ENCODE data around the gene STX18. TPM values are rescaled to one million over a fixed set of nuclear protein-coding genes. Genes with fewer than 3 reads are reported as not detected.

The STX18 gene
- total and polyA plus RNA-seq, 3 experiments from 2014 or later: 24.7 to 27.1 (median 25.2) TPM

- Histone ChIP-seq H3K27me3 (ENCODE audit: insufficient read depth, low read length, poor library complexity, severe bottlenecking) (no peaks in the 10 kb centered on the region), H3K4me1 (ENCODE audit: insufficient read depth, low read length) (no peaks in the 10 kb centered on the region), H3K9me3 (ENCODE audit: low read length) (no peaks in the 10 kb centered on the region), H3K27ac (ENCODE audit: low read depth, low read length) (no peak overlapping the region), H3K4me3 (ENCODE audit: low read length) (no peak overlapping the region), H3K36me3 (ENCODE audit: insufficient read depth, low read length) (no peaks in the 10 kb centered on the region)
- DNase-seq: no peak
- peaks cover 7 to 39% (median 28%) of the 10 kb centered on the region in 3 donors for H3K4me1 Mint-ChIP-seq
- H3K9me3 Mint-ChIP-seq: peaks cover 0 to 2% (median 0%) of the 10 kb centered on the region in 5 donors
- H3K27ac Mint-ChIP-seq: peak overlapping the region in 1 of 8 donors; percentile 31
- H3K36me3 Mint-ChIP-seq: peaks cover 18 to 88% (median 19%) of the 10 kb centered on the region in 3 donors
- no peak overlapping the region for H3K4me3 Mint-ChIP-seq
- CTCF ChIA-PET: interaction anchor here (1.0 kb wide), 1 partner anchor 60 kb away, joined by 3 read pairs; no protein-coding TSS in a partner anchor
- POLR2A ChIA-PET: no interaction called here
- H3K27me3 Mint-ChIP-seq: peaks cover 0 to 4% of the 10 kb centered on the region in 2 donors
Measured at GRCh38 chr4:4395371-4395770, 146.5 kb downstream of the STX18 start.

DNA sequence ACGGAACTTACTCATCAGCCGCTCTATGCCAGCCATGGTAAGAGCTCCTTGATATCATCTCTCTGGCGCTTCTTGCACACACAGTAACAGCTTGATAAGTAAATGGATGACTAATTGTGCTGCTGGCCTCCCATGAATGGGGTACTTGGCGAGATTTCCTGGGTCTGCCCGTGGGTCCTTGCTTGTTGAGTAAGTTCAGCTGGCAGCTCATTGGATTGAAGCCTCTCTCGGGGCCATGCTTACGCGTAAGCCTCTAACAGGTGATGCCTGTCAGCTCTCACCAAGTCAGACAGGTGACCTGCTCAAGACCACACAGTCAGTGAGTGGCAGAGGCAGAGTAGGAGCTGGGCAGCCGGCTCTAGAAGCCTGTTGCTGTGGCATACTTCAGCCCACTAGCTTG lies 147.2 kb downstream of the STX18 start:
- H3K36me3 Mint-ChIP-seq: peaks cover 18 to 86% (median 19%) of the 10 kb centered on the region in 3 donors
- Histone ChIP-seq H3K27ac (ENCODE audit: low read depth, low read length) (no peak overlapping the region), H3K4me3 (ENCODE audit: low read length) (no peak overlapping the region), H3K4me1 (ENCODE audit: insufficient read depth, low read length) (no peaks in the 10 kb centered on the region), H3K9me3 (ENCODE audit: low read length) (no peaks in the 10 kb centered on the region), H3K27me3 (ENCODE audit: insufficient read depth, low read length, poor library complexity, severe bottlenecking) (no peaks in the 10 kb centered on the region), H3K36me3 (ENCODE audit: insufficient read depth, low read length) (no peaks in the 10 kb centered on the region)
- H3K4me1 Mint-ChIP-seq: peaks cover 7 to 36% (median 29%) of the 10 kb centered on the region in 3 donors
- H3K4me3 Mint-ChIP-seq: peak overlapping the region in 1 of 7 donors; percentile 47
- no peak for DNase-seq
- peak overlapping the region in 1 of 8 donors; percentile 66 for H3K27ac Mint-ChIP-seq
- H3K9me3 Mint-ChIP-seq: no peaks in the 10 kb centered on the region
- peaks cover 2 to 4% of the 10 kb centered on the region in 2 donors for H3K27me3 Mint-ChIP-seq
- ChIA-PET CTCF (interaction anchor here (1.0 kb wide), 1 partner anchor 59 kb away, joined by 3 read pairs; no protein-coding TSS in a partner anchor), POLR2A (interaction anchor here (0.6 kb wide), 1 partner anchor 28 kb away, joined by 5 read pairs; no protein-coding TSS in a partner anchor)

DNA sequence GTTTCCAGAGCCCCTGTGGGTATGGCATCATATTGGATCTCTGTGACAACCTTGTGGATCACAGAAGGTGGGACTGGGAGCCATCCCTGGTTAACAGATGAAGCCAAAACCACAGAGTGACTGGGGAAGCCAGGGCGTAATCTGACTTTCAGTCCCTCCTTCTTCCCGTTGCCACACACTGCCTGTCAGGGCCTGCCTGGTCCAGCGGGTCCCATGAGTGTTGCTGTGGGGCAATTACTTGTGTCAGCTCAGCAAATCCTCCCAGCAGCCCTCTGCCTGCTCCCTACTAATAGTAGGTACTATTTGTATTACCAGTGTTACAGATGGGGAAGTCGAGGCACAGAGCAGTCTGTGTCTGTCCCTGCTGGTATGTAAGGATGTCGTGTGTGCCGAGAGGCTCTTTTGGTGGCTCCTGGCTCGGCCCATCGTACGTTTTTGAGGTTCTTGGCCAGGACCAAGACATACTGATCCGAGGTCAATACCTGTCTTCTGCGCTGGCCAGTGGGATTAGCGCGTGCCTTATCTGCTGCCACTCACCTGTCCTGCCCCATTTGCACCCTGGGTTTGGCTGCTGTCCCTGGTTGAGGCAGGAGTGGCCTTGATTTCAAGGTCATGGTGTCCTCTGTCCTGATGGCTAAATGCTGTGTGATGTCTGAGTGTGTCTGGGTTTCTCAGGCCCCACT lies 149.2 kb downstream of the STX18 start:
- H3K36me3 ChIP-seq (ENCODE audit: insufficient read depth, low read length): no peaks in the 10 kb centered on the region
- no peak overlapping the region for H3K27ac Mint-ChIP-seq
- H3K27ac ChIP-seq (ENCODE audit: low read depth, low read length): no peak overlapping the region
- H3K4me1 Mint-ChIP-seq: peaks cover 13 to 39% (median 39%) of the 10 kb centered on the region in 3 donors
- no peaks in the 10 kb centered on the region for H3K27me3 ChIP-seq (ENCODE audit: insufficient read depth, low read length, poor library complexity, severe bottlenecking)
- no peak for DNase-seq
- H3K9me3 Mint-ChIP-seq: no peaks in the 10 kb centered on the region
- CTCF ChIA-PET: no interaction called here
- H3K4me1 ChIP-seq (ENCODE audit: insufficient read depth, low read length): peaks cover 7% of the 10 kb centered on the region
- peaks cover 7 to 79% (median 18%) of the 10 kb centered on the region in 3 donors for H3K36me3 Mint-ChIP-seq
- H3K4me3 Mint-ChIP-seq: peak overlapping the region in 1 of 7 donors; percentile 65
- POLR2A ChIA-PET: no interaction called here
- H3K9me3 ChIP-seq (ENCODE audit: low read length): no peaks in the 10 kb centered on the region
- H3K4me3 ChIP-seq (ENCODE audit: low read length): no peak overlapping the region
- H3K27me3 Mint-ChIP-seq: peaks cover 5 to 10% of the 10 kb centered on the region in 2 donors

DNA sequence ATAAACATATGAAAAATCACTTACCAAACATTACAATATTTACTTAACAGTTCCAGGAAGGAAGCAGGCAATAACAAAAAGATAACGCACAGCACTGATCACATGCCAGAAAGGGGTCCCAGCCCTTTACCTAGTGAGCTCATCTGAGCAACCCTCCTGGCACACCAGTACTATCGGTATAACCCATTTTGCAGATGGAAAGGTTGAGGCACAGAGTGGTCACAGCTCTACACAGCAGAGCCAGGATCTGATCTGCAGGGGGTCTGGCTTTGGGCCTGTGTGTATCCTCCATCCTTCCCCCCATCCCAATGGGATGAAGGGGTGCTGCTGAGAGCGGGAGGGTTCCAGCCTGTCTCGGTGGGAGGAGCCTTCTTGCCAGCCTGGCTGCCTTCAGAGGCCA lies 150.0 kb downstream of the STX18 start:
- Mint-ChIP-seq H3K27me3 (peaks cover 5 to 10% of the 10 kb centered on the region in 2 donors), H3K4me3 (peak overlapping the region in 1 of 7 donors; percentile 68), H3K9me3 (no peaks in the 10 kb centered on the region), H3K27ac (no peak overlapping the region), H3K36me3 (peaks cover 3 to 72% (median 17%) of the 10 kb centered on the region in 3 donors), H3K4me1 (peaks cover 13 to 39% (median 39%) of the 10 kb centered on the region in 3 donors)
- Histone ChIP-seq H3K36me3 (ENCODE audit: insufficient read depth, low read length) (no peaks in the 10 kb centered on the region), H3K4me1 (ENCODE audit: insufficient read depth, low read length) (peaks cover 7% of the 10 kb centered on the region), H3K9me3 (ENCODE audit: low read length) (no peaks in the 10 kb centered on the region), H3K27me3 (ENCODE audit: insufficient read depth, low read length, poor library complexity, severe bottlenecking) (no peaks in the 10 kb centered on the region), H3K27ac (ENCODE audit: low read depth, low read length) (no peak overlapping the region), H3K4me3 (ENCODE audit: low read length) (no peak overlapping the region)
- CTCF ChIA-PET: no interaction called here
- DNase-seq: no peak
- POLR2A ChIA-PET: no interaction called here

DNA sequence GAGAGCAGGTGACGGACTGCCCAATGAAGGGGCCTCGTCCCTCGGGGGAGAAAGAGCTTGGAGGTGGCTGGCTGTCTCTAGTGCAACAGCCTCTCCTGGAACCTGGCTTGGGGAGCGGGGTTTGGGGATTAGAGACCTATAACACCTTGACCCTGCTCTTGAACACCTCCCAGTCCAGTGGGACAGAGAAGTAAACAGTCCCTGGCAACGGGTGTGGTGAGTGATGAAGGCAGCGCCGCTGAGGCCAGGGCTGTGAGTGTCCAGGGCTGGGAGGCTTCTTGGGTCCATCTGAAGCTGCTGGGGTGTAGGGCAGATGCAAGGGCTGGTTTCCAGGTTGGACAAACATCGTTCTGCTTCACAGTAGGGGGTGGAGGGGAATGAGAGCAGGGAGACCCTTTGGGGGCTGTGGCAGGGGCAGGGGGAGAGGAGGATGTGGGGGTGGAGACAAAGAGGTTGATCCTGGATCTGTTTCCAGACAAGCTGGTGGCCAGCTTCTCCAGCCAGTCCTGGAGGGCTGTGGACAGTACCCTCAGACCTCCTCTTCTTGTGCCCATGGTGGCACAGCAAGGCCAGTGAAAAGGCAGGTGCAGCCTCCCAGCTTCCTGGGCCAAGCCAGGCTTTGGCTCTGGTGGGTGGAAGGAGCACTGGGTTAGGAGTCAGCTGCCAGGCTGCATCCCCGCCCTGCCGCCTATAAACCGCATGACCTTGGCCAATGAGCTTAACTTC lies 151.2 kb downstream of the STX18 start:
- H3K27me3 Mint-ChIP-seq: peaks cover 5 to 10% of the 10 kb centered on the region in 2 donors
- H3K27ac Mint-ChIP-seq: peak overlapping the region in 2 of 8 donors; percentile 11 to 95
- ChIA-PET CTCF (no interaction called here), POLR2A (interaction anchor here (0.6 kb wide), 1 partner anchor 1663 kb away, joined by 3 read pairs; no protein-coding TSS in a partner anchor)
- peak overlapping the region in 1 of 7 donors; percentile 74 for H3K4me3 Mint-ChIP-seq
- Histone ChIP-seq H3K4me3 (ENCODE audit: low read length) (no peak overlapping the region), H3K27ac (ENCODE audit: low read depth, low read length) (no peak overlapping the region), H3K27me3 (ENCODE audit: insufficient read depth, low read length, poor library complexity, severe bottlenecking) (no peaks in the 10 kb centered on the region), H3K36me3 (ENCODE audit: insufficient read depth, low read length) (no peaks in the 10 kb centered on the region), H3K4me1 (ENCODE audit: insufficient read depth, low read length) (peaks cover 10% of the 10 kb centered on the region), H3K9me3 (ENCODE audit: low read length) (no peaks in the 10 kb centered on the region)
- H3K9me3 Mint-ChIP-seq: no peaks in the 10 kb centered on the region
- H3K36me3 Mint-ChIP-seq: peaks cover 0 to 64% (median 16%) of the 10 kb centered on the region in 3 donors
- DNase-seq: no peak
- peaks cover 14 to 43% (median 36%) of the 10 kb centered on the region in 3 donors for H3K4me1 Mint-ChIP-seq

- no peaks in the 10 kb centered on the region for H3K27me3 ChIP-seq (ENCODE audit: insufficient read depth, low read length, poor library complexity, severe bottlenecking)
- H3K36me3 ChIP-seq (ENCODE audit: insufficient read depth, low read length): no peaks in the 10 kb centered on the region
- no peak for DNase-seq
- peaks cover 0 to 59% (median 15%) of the 10 kb centered on the region in 3 donors for H3K36me3 Mint-ChIP-seq
- no peak overlapping the region for H3K27ac ChIP-seq (ENCODE audit: low read depth, low read length)
- H3K4me1 Mint-ChIP-seq: peaks cover 13 to 46% (median 31%) of the 10 kb centered on the region in 3 donors
- CTCF ChIA-PET: no interaction called here
- peaks cover 6 to 10% of the 10 kb centered on the region in 2 donors for H3K27me3 Mint-ChIP-seq
- POLR2A ChIA-PET: no interaction called here
- peak overlapping the region in 1 of 8 donors; percentile 52 for H3K27ac Mint-ChIP-seq
- no peaks in the 10 kb centered on the region for H3K9me3 Mint-ChIP-seq
- peaks cover 12% of the 10 kb centered on the region for H3K4me1 ChIP-seq (ENCODE audit: insufficient read depth, low read length)
- no peak overlapping the region for H3K4me3 ChIP-seq (ENCODE audit: low read length)
- H3K9me3 ChIP-seq (ENCODE audit: low read length): no peaks in the 10 kb centered on the region
- peak overlapping the region in 2 of 7 donors; percentile 42 to 74 for H3K4me3 Mint-ChIP-seq
Measured at GRCh38 chr4:4390046-4390445, 151.8 kb downstream of the STX18 start.

DNA sequence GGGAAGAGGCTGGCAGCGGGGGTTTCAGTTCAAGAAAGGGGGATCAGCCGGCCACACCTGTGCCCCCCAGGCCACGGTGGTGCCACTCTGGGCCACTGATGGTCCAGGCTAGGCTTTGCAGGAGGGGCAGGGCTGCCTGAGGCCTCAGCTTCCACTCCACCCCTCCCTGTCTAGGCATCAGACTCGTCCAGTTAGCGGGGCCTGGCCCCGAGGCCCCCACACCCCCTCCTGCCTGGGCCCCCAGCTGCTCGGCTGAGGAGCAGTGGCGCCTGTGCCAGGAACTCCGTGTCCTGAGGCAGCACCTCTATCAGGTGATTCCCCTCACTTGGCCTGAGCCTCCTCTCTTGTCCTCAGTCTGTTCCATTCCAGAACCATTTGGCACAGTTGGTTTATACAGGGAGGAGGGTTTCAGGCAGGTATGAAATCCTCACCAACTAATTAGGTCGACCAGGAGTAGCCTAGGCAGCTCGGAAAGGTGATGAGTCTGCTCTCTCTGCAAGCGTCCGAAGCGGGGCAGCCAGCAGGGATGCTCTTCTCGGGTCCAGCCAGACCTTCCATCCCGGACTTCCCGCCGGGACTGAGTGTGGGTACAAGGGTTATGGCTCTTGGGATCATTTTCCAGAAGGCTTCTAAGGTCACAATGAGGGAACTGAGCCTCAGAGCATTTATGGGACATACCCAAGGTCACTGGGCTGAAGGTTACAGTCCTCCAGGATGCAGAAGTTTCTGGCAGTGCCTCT lies 152.8 kb downstream of the STX18 start:
- H3K27me3 ChIP-seq (ENCODE audit: insufficient read depth, low read length, poor library complexity, severe bottlenecking): no peaks in the 10 kb centered on the region
- Mint-ChIP-seq H3K27ac (peak overlapping the region in 4 of 8 donors; percentile 31 to 76 (median 46)), H3K4me3 (peak overlapping the region in 6 of 7 donors; percentile 29 to 80 (median 44)), H3K27me3 (peaks cover 8 to 13% of the 10 kb centered on the region in 2 donors), H3K36me3 (peaks cover 0 to 50% (median 15%) of the 10 kb centered on the region in 3 donors), H3K9me3 (no peaks in the 10 kb centered on the region), H3K4me1 (peaks cover 15 to 42% (median 34%) of the 10 kb centered on the region in 3 donors)
- ChIA-PET CTCF (no interaction called here), POLR2A (no interaction called here)
- no peak overlapping the region for H3K27ac ChIP-seq (ENCODE audit: low read depth, low read length)
- no peak overlapping the region for H3K4me3 ChIP-seq (ENCODE audit: low read length)
- DNase-seq: no peak
- no peaks in the 10 kb centered on the region for H3K9me3 ChIP-seq (ENCODE audit: low read length)
- H3K4me1 ChIP-seq (ENCODE audit: insufficient read depth, low read length): peaks cover 12% of the 10 kb centered on the region
- no peaks in the 10 kb centered on the region for H3K36me3 ChIP-seq (ENCODE audit: insufficient read depth, low read length)
